ENCODE results near the gene RALY.

RALY gene

DNA sequence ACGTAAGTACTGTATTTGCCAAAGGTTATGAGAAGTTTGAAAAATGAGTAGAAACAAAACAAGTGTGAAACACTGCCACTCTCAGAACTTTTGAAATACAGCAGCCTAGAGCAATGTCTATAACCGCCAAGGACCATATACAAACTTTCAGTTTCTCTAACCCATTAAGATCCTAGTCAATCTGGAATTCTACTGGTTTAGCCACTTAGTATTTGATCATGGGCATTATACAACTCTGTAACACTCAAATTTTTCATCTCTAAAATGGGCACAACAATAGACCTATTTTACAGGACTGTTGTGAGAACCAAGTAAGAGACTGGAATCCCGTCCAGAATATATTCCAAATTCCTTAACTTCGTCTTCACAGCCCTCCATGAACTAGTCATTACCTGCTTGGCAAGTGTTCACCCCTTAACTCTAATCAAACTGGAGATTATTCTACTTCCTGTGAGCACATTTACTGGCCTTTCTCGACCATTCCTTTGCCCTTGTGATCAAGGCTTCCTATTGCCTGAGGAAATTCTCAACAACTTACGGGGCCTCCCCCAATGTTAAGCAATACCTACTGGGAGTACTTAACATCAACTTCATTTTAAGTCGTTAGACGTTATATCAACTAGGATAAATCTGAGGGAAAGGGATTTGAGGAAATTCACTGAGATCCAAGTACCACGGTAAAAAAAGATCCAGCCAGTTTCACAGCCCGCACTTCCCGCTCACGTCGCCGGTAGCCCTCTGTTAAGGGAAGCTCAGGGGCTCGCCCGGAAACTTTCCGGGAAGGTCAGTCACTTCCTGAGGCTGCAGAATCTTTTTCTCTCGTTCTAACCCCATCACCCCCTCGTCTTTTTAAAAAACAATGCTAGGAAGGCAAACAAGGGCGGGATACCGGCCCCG is 117.3 kb downstream of the RALY start:
- Histone ChIP-seq H3K4me1 (ENCODE audit: control insufficient read depth, insufficient read depth, low read length) (peaks cover 6% of the 10 kb centered on the region), H3K4me3 (ENCODE audit: insufficient read depth, low read depth, low read length) (peak overlapping the region; percentile 89), H3K27me3 (ENCODE audit: control insufficient read depth, insufficient read depth, low read length, poor library complexity, severe bottlenecking) (no peaks in the 10 kb centered on the region), H3K36me3 (ENCODE audit: control insufficient read depth, insufficient read depth, low read length) (peaks cover 4% of the 10 kb centered on the region), H3K27ac (ENCODE audit: insufficient read depth, low read depth, low read length, poor library complexity, severe bottlenecking) (peak overlapping the region; percentile 97), H3K9me3 (ENCODE audit: control insufficient read depth, low read length) (no peaks in the 10 kb centered on the region)
- 9% methylated on average over 21 to 22 of the region's 22 CpGs for WGBS, 2 experiments

DNA sequence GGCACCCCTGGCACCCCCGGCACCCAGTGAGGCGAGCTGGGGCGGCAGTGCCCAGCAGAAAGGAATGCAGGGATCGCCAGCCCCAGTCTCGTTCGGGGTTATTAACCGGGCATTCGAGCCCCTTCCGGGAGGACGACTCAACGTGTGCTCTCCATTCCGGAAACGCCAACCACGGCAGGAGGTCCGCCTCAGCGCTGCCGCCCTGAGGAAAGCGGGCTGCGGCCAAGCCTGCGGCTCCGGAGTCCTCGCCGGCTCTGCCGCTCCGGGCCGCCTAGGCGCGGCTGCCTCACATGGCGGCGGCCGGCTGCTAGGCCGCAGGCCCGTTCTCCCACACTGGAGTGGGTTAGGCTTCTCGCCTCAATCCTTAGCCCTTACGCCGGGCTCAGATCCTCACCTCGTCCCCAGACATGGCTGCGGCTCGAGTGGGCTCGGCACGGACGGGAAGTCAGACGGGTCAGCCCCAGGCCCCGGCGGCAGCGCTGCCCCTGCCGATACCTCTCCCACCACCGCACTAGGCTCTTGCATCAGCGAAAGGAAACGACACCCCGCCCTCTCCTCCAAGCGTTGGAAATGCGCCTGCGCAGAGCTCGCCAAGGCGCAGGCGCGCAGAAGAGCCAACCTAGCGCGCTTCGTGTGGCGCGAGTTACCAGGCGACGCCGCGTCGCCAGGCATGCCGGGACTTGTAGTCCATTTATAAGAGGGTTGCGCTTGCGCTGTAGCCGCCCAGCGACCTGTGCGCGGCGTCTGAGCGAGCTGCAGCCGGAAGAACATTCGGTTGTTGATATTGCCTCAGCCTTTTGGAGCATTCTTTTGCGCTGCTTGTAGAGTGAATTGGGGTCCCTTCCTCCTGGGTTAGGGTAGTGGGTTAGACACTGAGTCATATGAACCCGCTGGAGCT is 118.2 kb downstream of the RALY start, which contains the start of gene EIF2S2:
Gene EIF2S2, minus strand, starts transcription at position 542 of the 898 bp plus-strand sequence. Its CDS starts 133 bp downstream, at position 409.
- Histone ChIP-seq H3K27me3 (ENCODE audit: control insufficient read depth, insufficient read depth, low read length, poor library complexity, severe bottlenecking) (no peaks in the 10 kb centered on the region), H3K9me3 (ENCODE audit: control insufficient read depth, low read length) (no peaks in the 10 kb centered on the region), H3K27ac (ENCODE audit: insufficient read depth, low read depth, low read length, poor library complexity, severe bottlenecking) (peak within 1 kb of the TSS; percentile 97), H3K4me3 (ENCODE audit: insufficient read depth, low read depth, low read length) (peak within 1 kb of the TSS; percentile 89), H3K4me1 (ENCODE audit: control insufficient read depth, insufficient read depth, low read length) (peaks cover 6% of the 10 kb centered on the region), H3K36me3 (ENCODE audit: control insufficient read depth, insufficient read depth, low read length) (peaks cover 4% of the 10 kb centered on the region)
- WGBS, 2 experiments: 0% methylated on average over 81 of the region's 81 CpGs

DNA sequence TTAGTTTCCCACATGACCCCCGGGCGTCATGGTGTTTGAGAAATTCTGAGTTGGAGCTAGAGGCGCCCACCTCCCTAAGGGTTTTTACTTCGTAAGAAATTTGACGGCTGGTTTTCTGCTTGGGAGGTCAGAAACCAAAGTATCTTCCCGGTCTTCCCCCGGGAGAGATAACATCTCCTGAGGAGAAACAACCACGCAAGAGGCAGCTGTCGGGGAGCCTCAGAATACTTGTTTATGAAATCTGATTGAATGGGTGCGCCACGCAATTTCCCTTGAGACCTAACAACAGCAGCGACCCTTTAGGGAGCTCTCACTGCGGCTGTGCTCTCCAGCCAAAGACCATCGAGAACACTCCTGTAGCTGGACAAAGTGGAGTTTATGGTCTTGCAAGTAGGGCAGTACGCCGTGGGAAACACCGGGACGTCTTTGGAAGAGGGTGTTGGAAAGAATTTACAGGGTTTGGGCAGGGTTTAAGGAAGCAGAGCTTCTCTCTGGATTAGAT is 118.9 kb downstream of the RALY start:
- H3K27ac ChIP-seq (ENCODE audit: insufficient read depth, low read depth, low read length, poor library complexity, severe bottlenecking): no peak overlapping the region
- 12% methylated on average over 18 of the region's 18 CpGs for WGBS, 2 experiments
- no peaks in the 10 kb centered on the region for H3K9me3 ChIP-seq (ENCODE audit: control insufficient read depth, low read length)

DNA sequence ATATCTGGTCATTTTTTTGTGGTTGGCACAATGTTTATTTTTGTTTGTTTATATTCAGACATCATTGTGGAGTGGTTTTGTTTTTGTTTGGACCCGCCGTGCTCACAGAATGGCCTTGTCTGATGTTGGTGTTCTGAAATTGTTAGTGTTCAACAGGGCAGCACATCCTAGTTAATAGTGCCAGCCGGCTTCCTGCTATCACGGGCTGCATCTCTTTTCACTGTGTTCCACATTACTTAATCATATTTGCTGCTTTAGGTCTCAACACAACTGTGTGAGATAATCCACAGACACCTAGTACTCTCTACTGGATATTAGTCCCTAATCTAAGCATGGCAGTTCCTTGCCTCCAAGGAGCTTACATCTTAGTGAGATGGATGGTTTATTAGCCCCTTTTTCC is 121.1 kb downstream of the RALY start:
- no peaks in the 10 kb centered on the region for H3K36me3 ChIP-seq (ENCODE audit: control insufficient read depth, insufficient read depth, low read length)
- WGBS, 2 experiments: 93 to 94% methylated on average over 4 of the region's 4 CpGs
- no peaks in the 10 kb centered on the region for H3K9me3 ChIP-seq (ENCODE audit: control insufficient read depth, low read length)

More for the DNA sequence above, 118.9 kb downstream of the RALY start:
- H3K27me3 ChIP-seq (ENCODE audit: control insufficient read depth, insufficient read depth, low read length, poor library complexity, severe bottlenecking): no peaks in the 10 kb centered on the region
- H3K36me3 ChIP-seq (ENCODE audit: control insufficient read depth, insufficient read depth, low read length): peaks cover 4% of the 10 kb centered on the region
- H3K4me3 ChIP-seq (ENCODE audit: insufficient read depth, low read depth, low read length): peak overlapping the region; percentile 89
- H3K4me1 ChIP-seq (ENCODE audit: control insufficient read depth, insufficient read depth, low read length): peaks cover 6% of the 10 kb centered on the region

DNA sequence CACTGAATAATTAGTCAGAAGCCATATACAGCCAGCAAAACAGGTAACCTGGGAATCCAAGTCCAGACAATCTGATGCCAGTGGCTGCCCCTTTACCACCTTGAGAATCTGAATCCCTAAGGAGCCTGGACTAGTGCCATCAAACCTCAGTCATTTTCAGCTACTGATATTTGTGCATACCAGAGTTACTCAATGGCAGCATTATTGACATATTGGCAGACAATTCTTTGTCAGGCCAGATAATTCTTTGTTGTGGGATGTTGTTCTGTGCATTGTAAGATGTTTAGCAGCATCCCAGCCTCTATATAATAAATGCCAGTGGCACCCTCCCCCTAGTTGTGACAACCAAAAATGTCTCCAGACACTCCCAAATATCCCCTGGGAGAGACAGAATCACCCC is 121.5 kb downstream of the RALY start:
- peaks cover 9% of the 10 kb centered on the region for H3K27me3 ChIP-seq (ENCODE audit: control insufficient read depth, insufficient read depth, low read length, poor library complexity, severe bottlenecking)
- H3K9me3 ChIP-seq (ENCODE audit: control insufficient read depth, low read length): no peaks in the 10 kb centered on the region
- no peak overlapping the region for H3K4me3 ChIP-seq (ENCODE audit: insufficient read depth, low read depth, low read length)
- H3K4me1 ChIP-seq (ENCODE audit: control insufficient read depth, insufficient read depth, low read length): peaks cover 4% of the 10 kb centered on the region
- no peak overlapping the region for H3K27ac ChIP-seq (ENCODE audit: insufficient read depth, low read depth, low read length, poor library complexity, severe bottlenecking)
- no peaks in the 10 kb centered on the region for H3K36me3 ChIP-seq (ENCODE audit: control insufficient read depth, insufficient read depth, low read length)

More for the DNA sequence above, 121.1 kb downstream of the RALY start:
- Histone ChIP-seq H3K27me3 (ENCODE audit: control insufficient read depth, insufficient read depth, low read length, poor library complexity, severe bottlenecking) (peaks cover 9% of the 10 kb centered on the region), H3K27ac (ENCODE audit: insufficient read depth, low read depth, low read length, poor library complexity, severe bottlenecking) (no peak overlapping the region), H3K4me1 (ENCODE audit: control insufficient read depth, insufficient read depth, low read length) (peaks cover 6% of the 10 kb centered on the region), H3K4me3 (ENCODE audit: insufficient read depth, low read depth, low read length) (no peak overlapping the region)

DNA sequence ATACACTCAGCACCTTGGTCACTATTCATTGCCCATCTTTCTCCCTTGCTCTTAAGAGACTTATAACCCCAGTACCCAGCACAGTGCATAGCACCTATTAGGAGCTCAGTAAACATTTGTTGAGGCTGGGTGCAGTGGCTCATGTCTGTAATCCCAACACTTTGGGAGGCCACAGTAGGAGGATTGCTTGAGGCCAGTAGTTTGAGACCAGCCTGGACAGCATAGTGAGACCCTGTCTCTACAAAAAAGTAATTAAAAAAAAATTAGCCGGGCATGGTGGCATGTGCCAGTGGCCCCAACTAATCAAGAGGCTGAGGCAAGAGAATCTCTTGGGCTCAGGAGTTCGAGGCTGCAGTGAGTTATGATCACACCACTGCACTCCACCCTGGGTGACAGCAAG is 126.5 kb downstream of the RALY start:
- H3K4me1 ChIP-seq (ENCODE audit: control insufficient read depth, insufficient read depth, low read length): no peaks in the 10 kb centered on the region
- H3K36me3 ChIP-seq (ENCODE audit: control insufficient read depth, insufficient read depth, low read length): no peaks in the 10 kb centered on the region
- H3K9me3 ChIP-seq (ENCODE audit: control insufficient read depth, low read length): no peaks in the 10 kb centered on the region
- H3K27ac ChIP-seq (ENCODE audit: insufficient read depth, low read depth, low read length, poor library complexity, severe bottlenecking): no peak overlapping the region
- peaks cover 9% of the 10 kb centered on the region for H3K27me3 ChIP-seq (ENCODE audit: control insufficient read depth, insufficient read depth, low read length, poor library complexity, severe bottlenecking)
- 79 to 80% methylated on average over 2 of the region's 2 CpGs for WGBS, 2 experiments
- no peak overlapping the region for H3K4me3 ChIP-seq (ENCODE audit: insufficient read depth, low read depth, low read length)

DNA sequence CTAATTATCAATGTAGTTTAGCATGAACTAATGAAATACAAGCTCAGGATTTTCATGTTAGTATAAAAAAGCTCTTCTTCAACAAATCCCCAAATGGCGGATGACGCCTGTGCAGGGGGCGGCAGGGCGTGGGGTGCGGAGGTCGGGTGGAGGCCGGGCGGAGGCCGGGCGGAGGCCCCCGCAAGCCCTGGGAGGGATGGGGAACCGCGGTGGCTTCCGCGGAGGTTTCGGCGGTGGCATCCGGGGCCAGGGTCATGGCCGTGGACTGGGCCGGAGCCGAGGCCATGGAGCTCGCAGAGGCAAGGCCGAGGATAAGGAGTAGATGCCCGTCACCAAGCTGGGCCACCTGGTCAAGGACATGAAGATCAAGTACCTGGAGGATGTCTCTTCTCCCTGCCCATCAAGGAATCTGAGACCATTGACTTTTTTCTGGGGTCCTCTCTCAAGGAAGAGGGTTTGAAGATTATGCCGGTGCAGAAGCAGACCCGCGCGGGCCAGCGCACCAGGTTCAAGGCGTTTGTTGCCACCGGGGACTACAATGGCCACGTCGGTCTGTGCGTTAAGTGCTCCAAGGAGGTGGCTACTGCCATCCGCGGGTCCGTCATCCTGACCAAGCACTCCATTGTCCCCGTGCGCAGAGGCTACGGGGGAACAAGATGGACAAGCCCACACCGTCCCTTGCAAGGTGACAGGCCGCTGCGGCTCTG is 128.7 kb downstream of the RALY start:
- Histone ChIP-seq H3K4me1 (ENCODE audit: control insufficient read depth, insufficient read depth, low read length) (no peaks in the 10 kb centered on the region), H3K4me3 (ENCODE audit: insufficient read depth, low read depth, low read length) (no peak overlapping the region), H3K27me3 (ENCODE audit: control insufficient read depth, insufficient read depth, low read length, poor library complexity, severe bottlenecking) (peaks cover 9% of the 10 kb centered on the region), H3K36me3 (ENCODE audit: control insufficient read depth, insufficient read depth, low read length) (no peaks in the 10 kb centered on the region), H3K9me3 (ENCODE audit: control insufficient read depth, low read length) (no peaks in the 10 kb centered on the region), H3K27ac (ENCODE audit: insufficient read depth, low read depth, low read length, poor library complexity, severe bottlenecking) (no peak overlapping the region)
- WGBS, 2 experiments: 92 to 93% methylated on average over 43 of the region's 43 CpGs

DNA sequence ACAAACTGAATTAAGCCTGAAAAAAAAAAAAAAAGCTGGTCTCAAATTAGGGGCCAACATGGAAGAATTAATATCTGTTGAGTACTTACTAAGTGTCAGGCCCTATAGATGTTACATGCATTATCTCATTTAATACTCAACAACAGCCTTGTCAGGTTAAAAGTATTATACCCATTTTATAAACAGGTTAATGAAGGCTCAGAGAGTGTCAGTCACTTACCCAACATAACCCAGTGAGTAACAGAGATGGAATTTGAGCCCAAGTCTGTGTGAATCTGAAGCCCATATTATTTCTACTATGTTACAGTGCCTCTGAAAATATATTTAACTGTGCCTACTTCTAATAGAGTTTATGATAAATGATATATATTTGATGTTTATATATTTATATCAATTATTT is 129.6 kb downstream of the RALY start:
- H3K27me3 ChIP-seq (ENCODE audit: control insufficient read depth, insufficient read depth, low read length, poor library complexity, severe bottlenecking): peaks cover 9% of the 10 kb centered on the region
- no peaks in the 10 kb centered on the region for H3K36me3 ChIP-seq (ENCODE audit: control insufficient read depth, insufficient read depth, low read length)
- H3K27ac ChIP-seq (ENCODE audit: insufficient read depth, low read depth, low read length, poor library complexity, severe bottlenecking): no peak overlapping the region
- no peak overlapping the region for H3K4me3 ChIP-seq (ENCODE audit: insufficient read depth, low read depth, low read length)
- no peaks in the 10 kb centered on the region for H3K9me3 ChIP-seq (ENCODE audit: control insufficient read depth, low read length)
- H3K4me1 ChIP-seq (ENCODE audit: control insufficient read depth, insufficient read depth, low read length): no peaks in the 10 kb centered on the region

DNA sequence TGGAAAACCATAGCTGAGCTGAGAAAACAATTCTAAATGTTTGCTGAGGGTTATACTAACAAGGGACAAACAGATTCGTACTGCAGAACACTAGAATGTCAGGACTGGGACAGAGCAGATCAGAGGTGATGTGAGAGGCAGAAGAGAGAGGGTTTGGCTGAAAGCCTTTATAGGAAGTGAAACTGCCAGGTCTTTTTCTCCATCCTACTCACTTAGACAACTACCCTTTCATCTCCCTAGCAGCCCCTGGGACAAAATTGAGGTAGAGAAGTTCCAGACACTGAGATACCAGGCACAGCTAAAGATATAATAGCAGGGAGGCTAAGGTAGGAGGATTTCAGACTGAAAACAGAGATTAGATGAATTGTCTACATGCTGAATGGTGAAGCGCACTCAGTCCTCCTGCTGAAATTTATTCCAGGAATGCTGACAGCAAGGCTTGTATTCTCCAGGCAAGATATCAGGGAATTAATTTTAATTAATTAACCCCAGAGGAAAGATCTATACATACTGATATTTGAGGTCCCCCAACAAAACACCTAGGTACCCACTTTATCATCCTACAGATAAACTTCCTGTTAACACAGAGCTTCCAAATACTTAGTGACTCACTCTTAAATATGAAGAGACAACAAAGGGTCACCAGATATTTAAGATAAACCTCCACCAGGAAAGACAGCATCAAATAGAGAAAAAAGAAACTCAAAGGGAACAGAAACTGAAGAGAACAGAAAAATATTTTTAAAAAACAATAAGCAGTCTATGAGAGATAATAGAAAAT is 130.9 kb downstream of the RALY start:
- Histone ChIP-seq H3K4me1 (ENCODE audit: control insufficient read depth, insufficient read depth, low read length) (no peaks in the 10 kb centered on the region), H3K4me3 (ENCODE audit: insufficient read depth, low read depth, low read length) (no peak overlapping the region), H3K27ac (ENCODE audit: insufficient read depth, low read depth, low read length, poor library complexity, severe bottlenecking) (peak overlapping the region; percentile 26), H3K27me3 (ENCODE audit: control insufficient read depth, insufficient read depth, low read length, poor library complexity, severe bottlenecking) (no peaks in the 10 kb centered on the region), H3K36me3 (ENCODE audit: control insufficient read depth, insufficient read depth, low read length) (no peaks in the 10 kb centered on the region), H3K9me3 (ENCODE audit: control insufficient read depth, low read length) (no peaks in the 10 kb centered on the region)
- 78 to 91% methylated on average over 2 of the region's 2 CpGs for WGBS, 2 experiments

Data from ectodermal cell (in vitro differentiated cells).